ENCODE results near the gene ANKRD66.

GRCh38 chr6:46741482-46741881 is 5.3 kb upstream of the ANKRD66 start:
- TF ChIP-seq, protein P1, sequence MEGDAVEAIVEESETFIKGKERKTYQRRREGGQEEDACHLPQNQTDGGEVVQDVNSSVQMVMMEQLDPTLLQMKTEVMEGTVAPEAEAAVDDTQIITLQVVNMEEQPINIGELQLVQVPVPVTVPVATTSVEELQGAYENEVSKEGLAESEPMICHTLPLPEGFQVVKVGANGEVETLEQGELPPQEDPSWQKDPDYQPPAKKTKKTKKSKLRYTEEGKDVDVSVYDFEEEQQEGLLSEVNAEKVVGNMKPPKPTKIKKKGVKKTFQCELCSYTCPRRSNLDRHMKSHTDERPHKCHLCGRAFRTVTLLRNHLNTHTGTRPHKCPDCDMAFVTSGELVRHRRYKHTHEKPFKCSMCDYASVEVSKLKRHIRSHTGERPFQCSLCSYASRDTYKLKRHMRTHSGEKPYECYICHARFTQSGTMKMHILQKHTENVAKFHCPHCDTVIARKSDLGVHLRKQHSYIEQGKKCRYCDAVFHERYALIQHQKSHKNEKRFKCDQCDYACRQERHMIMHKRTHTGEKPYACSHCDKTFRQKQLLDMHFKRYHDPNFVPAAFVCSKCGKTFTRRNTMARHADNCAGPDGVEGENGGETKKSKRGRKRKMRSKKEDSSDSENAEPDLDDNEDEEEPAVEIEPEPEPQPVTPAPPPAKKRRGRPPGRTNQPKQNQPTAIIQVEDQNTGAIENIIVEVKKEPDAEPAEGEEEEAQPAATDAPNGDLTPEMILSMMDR (IDR thresholded peaks at IDR 0.05) = no peak
- TF ChIP-seq POLR2A (IDR thresholded peaks at IDR 0.05) = no peak
